Neural progenitor cell (in vitro differentiated cells): ENCODE results near the gene STBD1. TPM values are rescaled to one million over a fixed set of nuclear protein-coding genes. Genes with fewer than 3 reads are reported as not detected.

Source experiments
- DNase-seq: peaks from one replicate; pipeline ENCODE4 v3.0.0-alpha.2; 2016; ENCODE audit warnings: low spot score
- H2AFZ ChIP-seq: fragments of 200-600 bp; sonication (generic); replicated peaks from 2 replicates; pipeline ENCODE4 v1.6.1; 2016; ENCODE audit warnings: antibody characterized with exemption
- H3F3A ChIP-seq: fragments of 200-600 bp; sonication (generic); 2 replicates; pipeline ENCODE4 v1.6.1; 2016; ENCODE audit warnings: antibody characterized with exemption, low read depth
- H3K27ac ChIP-seq: fragments of 200-600 bp; sonication (generic); 2 replicates; pipeline ENCODE4 v1.5.1; 2016; ENCODE audit warnings: mild to moderate bottlenecking
- H3K27me3 ChIP-seq: fragments of 200-600 bp; sonication (generic); 2 replicates; pipeline ENCODE4 v1.6.1; 2016; ENCODE audit warnings: mild to moderate bottlenecking, moderate library complexity
- H3K36me3 ChIP-seq: fragments of 200-600 bp; sonication (generic); 2 replicates; pipeline ENCODE4 v1.5.1; 2016
- H3K4me1 ChIP-seq: fragments of 200-600 bp; sonication (generic); 2 replicates; pipeline ENCODE4 v1.6.1; 2016; ENCODE audit warnings: mixed run types
- H3K4me2 ChIP-seq: fragments of 200-600 bp; sonication (generic); 2 replicates; pipeline ENCODE4 v1.6.1; 2016
- H3K4me3 ChIP-seq: fragments of 200-600 bp; sonication (generic); 2 replicates; pipeline ENCODE4 v1.5.1; 2016
- H3K79me2 ChIP-seq: fragments of 200-600 bp; sonication (generic); 2 replicates; pipeline ENCODE4 v1.6.1; 2016; ENCODE audit warnings: low read depth
- H3K9ac ChIP-seq: fragments of 200-600 bp; sonication (generic); 2 replicates; pipeline ENCODE4 v1.6.1; 2016
- H3K9me3 ChIP-seq: fragments of 200-600 bp; sonication (generic); 2 replicates; pipeline ENCODE4 v1.5.1; 2016; ENCODE audit warnings: low read depth
- H4K20me1 ChIP-seq: fragments of 200-600 bp; sonication (generic); 2 replicates; pipeline ENCODE4 v1.6.1; 2016; ENCODE audit warnings: low read depth
- H3K27ac Mint-ChIP-seq: 3 replicates; pipeline ENCODE4 v1.8.0; 2021; ENCODE audit warnings: mixed read lengths
- H3K27me3 Mint-ChIP-seq: 2 replicates; pipeline ENCODE4 v1.8.0; 2022; ENCODE audit warnings: low read depth, mild to moderate bottlenecking, inconsistent platforms, moderate library complexity, mixed read lengths; ENCODE audit not compliant: insufficient read depth
- H3K36me3 Mint-ChIP-seq: 3 replicates; pipeline ENCODE4 v1.8.0; 2021; ENCODE audit warnings: mixed read lengths
- H3K4me1 Mint-ChIP-seq: 3 replicates; pipeline ENCODE4 v1.8.0; 2021; ENCODE audit warnings: mixed read lengths
- H3K4me3 Mint-ChIP-seq: 3 replicates; pipeline ENCODE4 v1.8.0; 2021; ENCODE audit warnings: mild to moderate bottlenecking, moderate library complexity, mixed read lengths
- H3K9me3 Mint-ChIP-seq: 3 replicates; pipeline ENCODE4 v1.8.0; 2020; ENCODE audit warnings: mixed read lengths
- CTCF ChIP-seq: fragments of 200-600 bp; sonication (generic); IDR thresholded peaks from 2 replicates; pipeline ENCODE4 v1.5.1; 2017; ENCODE audit warnings: antibody characterized with exemption, mild to moderate bottlenecking
- EZH2 ChIP-seq: fragments of 200-600 bp; sonication (generic); IDR thresholded peaks from 2 replicates; pipeline ENCODE4 v1.6.1; 2017; ENCODE audit warnings: antibody characterized with exemption, mild to moderate bottlenecking, moderate library complexity
- EZH2phosphoT487 ChIP-seq: fragments of 200-600 bp; sonication (generic); IDR thresholded peaks from 2 replicates; pipeline ENCODE4 v1.6.1; 2017; ENCODE audit warnings: antibody characterized with exemption
- total RNA-seq: library from RNA; depleted of rRNA; stranded (reverse); fragments of >200 nt; gene quantifications from 2 replicates; pipeline ENCODE4 v1.2.3, GENCODE V29; 2015; ENCODE audit warnings: low replicate concordance

STBD1 gene
- total RNA-seq, 1 donor from 2014 or later = 5.4 TPM

GRCh38 chr4:76341063-76341462 is 34.5 kb downstream of the STBD1 start:
- H3K4me3 ChIP-seq = no peak overlapping the region
- H3K79me2 ChIP-seq = no peaks in the 10 kb centered on the region
- no peak for TF ChIP-seq CTCF
- no peak for TF ChIP-seq EZH2
- no peak for TF ChIP-seq EZH2phosphoT487
- no peaks in the 10 kb centered on the region for H3K4me1 ChIP-seq
- Mint-ChIP-seq H3K9me3 (no peaks in the 10 kb centered on the region), H3K36me3 (no peaks in the 10 kb centered on the region), H3K4me3 (no peak overlapping the region), H3K27ac (no peak overlapping the region), H3K4me1 (no peaks in the 10 kb centered on the region), H3K27me3 (peaks cover 6% of the 10 kb centered on the region)
- no peaks in the 10 kb centered on the region for H4K20me1 ChIP-seq
- no peaks in the 10 kb centered on the region for H3F3A ChIP-seq
- H3K27me3 ChIP-seq = no peaks in the 10 kb centered on the region
- H3K4me2 ChIP-seq = no peak overlapping the region
- H3K9ac ChIP-seq = no peak overlapping the region
- no peak overlapping the region for H2AFZ ChIP-seq
- no peaks in the 10 kb centered on the region for H3K9me3 ChIP-seq
- H3K27ac ChIP-seq = no peak overlapping the region
- H3K36me3 ChIP-seq = no peaks in the 10 kb centered on the region
- no peak for DNase-seq

GRCh38 chr4:76342191-76342590 is 35.7 kb downstream of the STBD1 start:
- peaks cover 6% of the 10 kb centered on the region for H3K9me3 Mint-ChIP-seq
- Histone ChIP-seq H3K27ac (no peak overlapping the region), H3K79me2 (no peaks in the 10 kb centered on the region), H4K20me1 (no peaks in the 10 kb centered on the region), H3K9me3 (no peaks in the 10 kb centered on the region), H2AFZ (no peak overlapping the region), H3K4me2 (no peak overlapping the region), H3K27me3 (no peaks in the 10 kb centered on the region), H3K36me3 (no peaks in the 10 kb centered on the region), H3K4me3 (no peak overlapping the region), H3F3A (no peaks in the 10 kb centered on the region), H3K4me1 (no peaks in the 10 kb centered on the region), H3K9ac (no peak overlapping the region)
- H3K4me3 Mint-ChIP-seq = no peak overlapping the region
- TF ChIP-seq CTCF = no peak
- no peaks in the 10 kb centered on the region for H3K36me3 Mint-ChIP-seq
- DNase-seq = no peak
- H3K27ac Mint-ChIP-seq = no peak overlapping the region
- peaks cover 6% of the 10 kb centered on the region for H3K27me3 Mint-ChIP-seq
- H3K4me1 Mint-ChIP-seq = no peaks in the 10 kb centered on the region

GRCh38 chr4:76342803-76343202 is 36.3 kb downstream of the STBD1 start:
- Mint-ChIP-seq H3K9me3 (peaks cover 6% of the 10 kb centered on the region), H3K4me1 (no peaks in the 10 kb centered on the region), H3K4me3 (no peak overlapping the region), H3K27me3 (peaks cover 4% of the 10 kb centered on the region), H3K27ac (no peak overlapping the region), H3K36me3 (no peaks in the 10 kb centered on the region)
- Histone ChIP-seq H3K4me2 (no peak overlapping the region), H2AFZ (no peak overlapping the region), H3K4me3 (no peak overlapping the region), H3K27me3 (no peaks in the 10 kb centered on the region), H3K9me3 (no peaks in the 10 kb centered on the region), H3K9ac (no peak overlapping the region), H4K20me1 (no peaks in the 10 kb centered on the region), H3K36me3 (no peaks in the 10 kb centered on the region), H3K4me1 (no peaks in the 10 kb centered on the region), H3F3A (no peaks in the 10 kb centered on the region), H3K79me2 (no peaks in the 10 kb centered on the region), H3K27ac (no peak overlapping the region)
- no peak for DNase-seq
- no peak for TF ChIP-seq EZH2phosphoT487
- TF ChIP-seq EZH2 = no peak
- no peak for TF ChIP-seq CTCF
